Trophoblast cell (in vitro differentiated cells and primary cell): ENCODE results near the gene TNFRSF4. TPM values are rescaled to one million over a fixed set of nuclear protein-coding genes. Genes with fewer than 3 reads are reported as not detected.

Experiments
- DNase-seq, 2 donors: peaks; one replicate each; pipeline ENCODE4 v3.0.0-alpha.2; 2016
- H2AFZ ChIP-seq: 2 replicates; pipeline ENCODE4 v1.6.1; 2013; ENCODE audit warnings: low read length, moderate library complexity, mild to moderate bottlenecking; ENCODE audit not compliant: insufficient read depth, poor library complexity
- H2AK5ac ChIP-seq: 2 replicates; pipeline ENCODE4 v1.6.1; 2013; ENCODE audit warnings: mild to moderate bottlenecking, low read length
- H2BK120ac ChIP-seq: 2 replicates; pipeline ENCODE4 v1.6.1; 2013; ENCODE audit warnings: low read length, mild to moderate bottlenecking, moderate library complexity; ENCODE audit not compliant: insufficient read depth, poor library complexity
- H2BK12ac ChIP-seq: 2 replicates; pipeline ENCODE4 v1.6.1; 2013; ENCODE audit warnings: mild to moderate bottlenecking, low read length, moderate library complexity
- H2BK5ac ChIP-seq: 2 replicates; pipeline ENCODE4 v1.6.1; 2013; ENCODE audit warnings: low read length, low read depth, moderate library complexity, mild to moderate bottlenecking; ENCODE audit not compliant: poor library complexity
- H3K14ac ChIP-seq: 2 replicates; pipeline ENCODE4 v1.6.1; 2013; ENCODE audit warnings: mild to moderate bottlenecking, low read length
- H3K18ac ChIP-seq: 2 replicates; pipeline ENCODE4 v1.6.1; 2013; ENCODE audit warnings: mild to moderate bottlenecking, low read length
- H3K23ac ChIP-seq: 2 replicates; pipeline ENCODE4 v1.6.1; 2013; ENCODE audit warnings: low read length
- H3K27ac ChIP-seq: 2 replicates; pipeline ENCODE4 v1.5.1; 2013; ENCODE audit warnings: low read depth, mild to moderate bottlenecking, inconsistent platforms, low read length, moderate library complexity
- H3K27me3 ChIP-seq: 2 replicates; pipeline ENCODE4 v1.6.1; 2013; ENCODE audit warnings: inconsistent platforms, mild to moderate bottlenecking, low read length, moderate library complexity; ENCODE audit not compliant: insufficient read depth
- H3K36me3 ChIP-seq, 2 experiments: 1 replicate in 1 of 2; 2 replicates in 1 of 2; pipeline ENCODE4 v1.6.1; 2013; ENCODE audit warnings: low read length in 2 of 2, mild to moderate bottlenecking in 2 of 2, moderate library complexity in 1 of 2; ENCODE audit not compliant: insufficient read depth in 2 of 2, control insufficient read depth in 1 of 2
- H3K4ac ChIP-seq: 2 replicates; pipeline ENCODE4 v1.6.1; 2013; ENCODE audit warnings: low read depth, mild to moderate bottlenecking, low read length, moderate library complexity
- H3K4me1 ChIP-seq, 2 experiments: 1 replicate in 1 of 2; 2 replicates in 1 of 2; pipeline ENCODE4 v1.6.1; 2013; ENCODE audit warnings: low read length in 2 of 2, mild to moderate bottlenecking in 2 of 2, moderate library complexity in 1 of 2; ENCODE audit not compliant: insufficient read depth in 2 of 2, control insufficient read depth in 1 of 2
- H3K4me2 ChIP-seq: 2 replicates; pipeline ENCODE4 v1.6.1; 2013; ENCODE audit warnings: inconsistent platforms, mild to moderate bottlenecking, low read length, moderate library complexity
- H3K4me3 ChIP-seq: 2 replicates; pipeline ENCODE4 v1.5.1; 2013; ENCODE audit warnings: mild to moderate bottlenecking, low read depth, low read length, inconsistent platforms
- H3K79me1 ChIP-seq: one replicate; pipeline ENCODE4 v1.6.1; 2013; ENCODE audit warnings: low read length
- H3K79me2 ChIP-seq: 2 replicates; pipeline ENCODE4 v1.6.1; 2013; ENCODE audit warnings: low read length, mild to moderate bottlenecking; ENCODE audit not compliant: control insufficient read depth, insufficient read depth, poor library complexity
- H3K9ac ChIP-seq: 2 replicates; pipeline ENCODE4 v1.6.1; 2013; ENCODE audit warnings: mild to moderate bottlenecking, low read length
- H3K9me3 ChIP-seq: 2 replicates; pipeline ENCODE4 v1.6.1; 2013; ENCODE audit warnings: low read depth, mild to moderate bottlenecking, control low read depth, inconsistent platforms, low read length; ENCODE audit not compliant: insufficient read depth
- H4K12ac ChIP-seq: 2 replicates; pipeline ENCODE4 v1.6.1; 2013; ENCODE audit warnings: low read depth, mild to moderate bottlenecking, low read length, moderate library complexity
- H4K8ac ChIP-seq: 2 replicates; pipeline ENCODE4 v1.6.1; 2013; ENCODE audit warnings: low read depth, mild to moderate bottlenecking, low read length, moderate library complexity
- H4K91ac ChIP-seq: one replicate; pipeline ENCODE4 v1.6.1; 2013; ENCODE audit warnings: low read depth, mild to moderate bottlenecking, low read length, moderate library complexity
- WGBS: extraction: QIAGEN DNeasy Blood & Tissue Kit; methylation state at CpG from one replicate; pipeline ENCODE4 v1.1.7; 2013; ENCODE audit warnings: missing lambda C conversion rate; ENCODE audit not compliant: insufficient read length, insufficient coverage; ENCODE audit errors: extremely low coverage; 5-methylcytosine and 5-hydroxymethylcytosine counted together
- polyA plus RNA-seq: library from polyadenylated mRNA; stranded (reverse); fragments of 200-250 nt; gene quantifications from 2 replicates; pipeline ENCODE4 v1.2.3, GENCODE V29; 2013

The TNFRSF4 gene
- 0.07 and 0.08 TPM in 2 replicates for polyA plus RNA-seq

- no CpG with 5 or more reads among the region's 56 CpGs for WGBS
- no peak within 1 kb of the TSS for H3K14ac ChIP-seq
- H3K4me3 ChIP-seq: no peak within 1 kb of the TSS
- H3K4ac ChIP-seq: no peak within 1 kb of the TSS
- H3K79me1 ChIP-seq: no peaks in the 10 kb centered on the region
- no peak within 1 kb of the TSS for H4K8ac ChIP-seq
- no peaks in the 10 kb centered on the region for H3K4me1 ChIP-seq
- H2BK120ac ChIP-seq: no peak within 1 kb of the TSS
- H3K27me3 ChIP-seq: no peaks in the 10 kb centered on the region
- no peak within 1 kb of the TSS for H2BK12ac ChIP-seq
- H3K9me3 ChIP-seq: peaks cover 7% of the 10 kb centered on the region
- H3K36me3 ChIP-seq: peaks cover 28 to 32% of the 10 kb centered on the region in 2 experiments
- H3K23ac ChIP-seq: no peak within 1 kb of the TSS
- no peak within 1 kb of the TSS for H3K9ac ChIP-seq
- DNase-seq: peak in 1 of 2 donors; percentile 21
- H2AFZ ChIP-seq: no peak within 1 kb of the TSS
- H3K18ac ChIP-seq: no peak within 1 kb of the TSS
- no peak within 1 kb of the TSS for H3K27ac ChIP-seq
- no peaks in the 10 kb centered on the region for H3K79me2 ChIP-seq
- H4K91ac ChIP-seq: no peak within 1 kb of the TSS
- H2BK5ac ChIP-seq: no peak within 1 kb of the TSS
- no peak within 1 kb of the TSS for H4K12ac ChIP-seq
- H3K4me2 ChIP-seq: no peak within 1 kb of the TSS
- H2AK5ac ChIP-seq: no peak within 1 kb of the TSS
Measured at GRCh38 chr1:1213345-1214265, at the start of gene TNFRSF4. Gene TNFRSF4, minus strand, starts transcription at chr1:1214153. Its CDS starts 26 bp downstream, at chr1:1214127.

- no peak overlapping the region for H3K23ac ChIP-seq
- H3K4ac ChIP-seq: no peak overlapping the region
- no peak overlapping the region for H2AK5ac ChIP-seq
- H2BK120ac ChIP-seq: no peak overlapping the region
- H3K4me3 ChIP-seq: no peak overlapping the region
- H2BK12ac ChIP-seq: no peak overlapping the region
- H2BK5ac ChIP-seq: no peak overlapping the region
- peaks cover 5% of the 10 kb centered on the region for H3K9me3 ChIP-seq
- no peak overlapping the region for H3K14ac ChIP-seq
- no peak overlapping the region for H3K27ac ChIP-seq
- no peak overlapping the region for H4K91ac ChIP-seq
- whole genome bisulfite sequencing: no CpG with 5 or more reads among the region's 8 CpGs
- H3K4me1 ChIP-seq: peaks cover 0 to 4% of the 10 kb centered on the region in 2 experiments
- H3K36me3 ChIP-seq: peaks cover 71 to 74% of the 10 kb centered on the region in 2 experiments
- H4K12ac ChIP-seq: no peak overlapping the region
- H4K8ac ChIP-seq: no peak overlapping the region
- no peak overlapping the region for H3K9ac ChIP-seq
- no peaks in the 10 kb centered on the region for H3K79me2 ChIP-seq
- DNase-seq: no peak
- H3K4me2 ChIP-seq: no peak overlapping the region
- H2AFZ ChIP-seq: no peak overlapping the region
- H3K18ac ChIP-seq: no peak overlapping the region
- H3K27me3 ChIP-seq: no peaks in the 10 kb centered on the region
- H3K79me1 ChIP-seq: no peaks in the 10 kb centered on the region
Measured at GRCh38 chr1:1262758-1263157, 48.8 kb upstream of the TNFRSF4 start.

DNA sequence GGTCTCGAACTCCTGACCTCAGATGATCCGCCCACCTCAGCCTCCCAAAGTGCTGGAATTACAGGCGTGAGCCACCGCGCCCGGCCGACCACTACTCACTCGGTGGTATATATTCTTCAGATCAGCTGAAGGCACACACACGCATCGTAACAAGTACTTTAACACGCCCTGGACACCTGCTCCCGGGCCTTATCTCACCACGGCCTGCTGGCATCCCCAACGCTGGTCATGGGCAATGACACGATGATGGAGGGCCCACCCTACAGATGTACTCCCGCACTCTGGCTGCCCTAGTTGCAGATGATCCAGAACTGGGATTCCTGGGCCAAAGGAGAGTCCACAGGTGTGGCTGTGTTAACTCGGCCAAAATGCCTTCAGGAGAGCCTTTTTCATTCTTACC, 48.1 kb upstream of the TNFRSF4 start:
- H3K9ac ChIP-seq: no peak overlapping the region
- no peaks in the 10 kb centered on the region for H3K79me1 ChIP-seq
- H2AFZ ChIP-seq: no peak overlapping the region
- no CpG with 5 or more reads among the region's 17 CpGs for WGBS
- no peak overlapping the region for H4K12ac ChIP-seq
- no peaks in the 10 kb centered on the region for H3K79me2 ChIP-seq
- no peak overlapping the region for H3K23ac ChIP-seq
- no peak overlapping the region for H3K4me3 ChIP-seq
- peaks cover 0 to 4% of the 10 kb centered on the region in 2 experiments for H3K4me1 ChIP-seq
- no peak overlapping the region for H2BK12ac ChIP-seq
- no peak overlapping the region for H4K91ac ChIP-seq
- no peak overlapping the region for H3K4ac ChIP-seq
- H3K36me3 ChIP-seq: peaks cover 69 to 72% of the 10 kb centered on the region in 2 experiments
- no peak overlapping the region for H2AK5ac ChIP-seq
- no peak overlapping the region for H3K4me2 ChIP-seq
- no peak for DNase-seq
- no peak overlapping the region for H3K27ac ChIP-seq
- H3K27me3 ChIP-seq: no peaks in the 10 kb centered on the region
- H2BK5ac ChIP-seq: no peak overlapping the region
- no peak overlapping the region for H3K18ac ChIP-seq
- H3K9me3 ChIP-seq: peaks cover 5% of the 10 kb centered on the region
- no peak overlapping the region for H4K8ac ChIP-seq
- no peak overlapping the region for H2BK120ac ChIP-seq
- no peak overlapping the region for H3K14ac ChIP-seq

DNA sequence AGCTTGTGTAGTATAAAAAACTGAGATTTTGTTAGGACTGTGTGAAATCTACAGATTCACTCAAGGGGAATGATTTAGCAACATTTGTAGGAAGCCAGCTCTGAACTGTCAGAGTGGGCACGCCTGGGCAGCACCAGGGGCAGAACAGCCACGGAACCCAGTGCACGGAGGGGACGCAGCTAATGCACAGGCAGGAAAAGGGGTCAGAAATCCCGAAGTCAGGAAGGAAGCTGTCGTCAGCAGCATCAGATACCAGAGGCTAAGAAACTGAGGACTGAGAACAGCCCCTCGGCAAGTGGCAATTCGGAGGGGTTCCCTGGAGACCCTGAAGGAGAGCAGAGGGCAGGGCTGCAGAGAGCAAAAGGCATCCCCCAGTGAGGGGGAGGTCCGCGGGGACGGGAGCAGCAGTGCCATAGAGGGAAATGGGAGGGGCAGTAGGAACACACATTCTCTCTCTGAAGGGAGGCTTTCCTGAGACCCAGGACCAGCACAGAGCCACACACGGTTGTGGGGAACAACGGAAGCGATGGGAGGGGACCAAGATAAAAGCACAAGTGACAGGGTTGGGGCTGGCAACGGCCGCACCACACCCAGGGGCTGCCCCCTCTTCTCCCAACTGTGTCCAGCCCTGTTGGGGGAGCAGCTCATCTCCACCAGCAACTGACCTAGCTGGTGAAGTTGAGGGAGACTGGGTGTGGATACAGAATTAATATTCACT, 47.0 kb upstream of the TNFRSF4 start:
- no peak overlapping the region for H4K8ac ChIP-seq
- H4K12ac ChIP-seq: no peak overlapping the region
- H3K18ac ChIP-seq: no peak overlapping the region
- no peak overlapping the region for H3K27ac ChIP-seq
- H2BK120ac ChIP-seq: no peak overlapping the region
- H3K4ac ChIP-seq: no peak overlapping the region
- WGBS: no CpG with 5 or more reads among the region's 16 CpGs
- no peak overlapping the region for H3K4me3 ChIP-seq
- H3K79me2 ChIP-seq: no peaks in the 10 kb centered on the region
- H3K9ac ChIP-seq: no peak overlapping the region
- H3K4me2 ChIP-seq: no peak overlapping the region
- no peaks in the 10 kb centered on the region for H3K27me3 ChIP-seq
- H2AFZ ChIP-seq: no peak overlapping the region
- H3K23ac ChIP-seq: no peak overlapping the region
- H3K14ac ChIP-seq: no peak overlapping the region
- DNase-seq: no peak
- no peak overlapping the region for H2AK5ac ChIP-seq
- H3K4me1 ChIP-seq: peaks cover 0 to 4% of the 10 kb centered on the region in 2 experiments
- H4K91ac ChIP-seq: no peak overlapping the region
- H3K79me1 ChIP-seq: no peaks in the 10 kb centered on the region
- H2BK12ac ChIP-seq: no peak overlapping the region
- peaks cover 5% of the 10 kb centered on the region for H3K9me3 ChIP-seq
- no peak overlapping the region for H2BK5ac ChIP-seq
- peaks cover 74 to 75% of the 10 kb centered on the region in 2 experiments for H3K36me3 ChIP-seq
